HepG2 (cell line): ENCODE data around the gene METRN. TPM values are rescaled to one million over a fixed set of nuclear protein-coding genes. Genes with fewer than 3 reads are reported as not detected.

Experiments used
- BCL6 ChIP-seq: IDR thresholded peaks from 2 replicates; pipeline ENCODE4 v1.6.1; 2016; ENCODE audit warnings: missing genetic modification reagents, missing compliant biosample characterization
- CHD2 ChIP-seq: IDR thresholded peaks from 2 replicates; pipeline ENCODE4 v1.6.1; 2011; ENCODE audit warnings: low read depth, low read length, improper control_type of control experiment
- ERF ChIP-seq: IDR thresholded peaks from 2 replicates; pipeline ENCODE4 v1.6.1; 2018; ENCODE audit warnings: missing biosample characterization, missing genetic modification reagents
- FOXK2 ChIP-seq: fragments of 450-650 bp; IDR thresholded peaks from 2 replicates; pipeline ENCODE4 v1.6.1; 2016
- MIER2 ChIP-seq: IDR thresholded peaks from 2 replicates; pipeline ENCODE4 v1.6.1; 2016; ENCODE audit warnings: missing biosample characterization, missing genetic modification reagents
- NR2F6 ChIP-seq, 2 experiments: IDR thresholded peaks; 2 replicates each; pipeline ENCODE4 v1.6.1; 2016; ENCODE audit warnings: antibody characterized with exemption in 1 of 2, mild to moderate bottlenecking in 1 of 2
- POLR2G ChIP-seq: fragments of 200-400 bp; formaldehyde crosslinking; IDR thresholded peaks from 2 replicates; pipeline ENCODE4 v1.6.1; 2018; ENCODE audit warnings: mild to moderate bottlenecking, low read depth, low read length, moderate library complexity
- SP5 ChIP-seq: IDR thresholded peaks from 2 replicates; pipeline ENCODE4 v1.6.1; 2016; ENCODE audit warnings: low read depth, borderline replicate concordance
- TP53 ChIP-seq: sonication (generic); formaldehyde crosslinking; conservative IDR thresholded peaks from 2 replicates; pipeline ENCODE4 v1.4.0; 2020; ENCODE audit warnings: missing genetic modification reagents
- ZIK1 ChIP-seq: sonication (generic); formaldehyde crosslinking; IDR thresholded peaks from 2 replicates; pipeline ENCODE4 v1.5.0; 2020; ENCODE audit warnings: mild to moderate bottlenecking, low read depth, missing genetic modification reagents, borderline replicate concordance
- ZNF354B ChIP-seq: sonication (generic); formaldehyde crosslinking; IDR thresholded peaks from 2 replicates; pipeline ENCODE4 v1.8.0; 2022; ENCODE audit warnings: mild to moderate bottlenecking, missing genetic modification reagents
- ZNF556 ChIP-seq: sonication (generic); formaldehyde crosslinking; IDR thresholded peaks from 2 replicates; pipeline ENCODE4 v1.4.0; 2020; ENCODE audit warnings: mild to moderate bottlenecking, missing genetic modification reagents, borderline replicate concordance
- ZNF646 ChIP-seq: sonication (generic); formaldehyde crosslinking; IDR thresholded peaks from 2 replicates; pipeline ENCODE4 v1.9.0; 2021; ENCODE audit warnings: mild to moderate bottlenecking, missing genetic modification reagents
- ZNF747 ChIP-seq: sonication (generic); formaldehyde crosslinking; IDR thresholded peaks from 2 replicates; pipeline ENCODE4 v1.8.1; 2023; ENCODE audit warnings: missing genetic modification reagents, mild to moderate bottlenecking, borderline replicate concordance
- polyA plus RNA-seq, 8 experiments: library from polyadenylated mRNA; depleted of rRNA in 3 of 8; stranded (reverse) in 7 of 8; unstranded in 1 of 8; fragments of >200 nt; fragmentation: Illumina TruSeq in 4 of 8; extraction: Trizol in 4 of 8; gene quantifications; 2 replicates each; pipeline versions ENCODE4 v1.2.1 to v1.2.3, GENCODE V29; 2011 to 2016; ENCODE audit warnings: low read depth in 4 of 8, missing spikeins in 1 of 8, mixed read lengths in 1 of 8; ENCODE audit not compliant: insufficient read depth in 1 of 8
- total RNA-seq, 5 experiments: library from RNA; depleted of rRNA; stranded (reverse); fragments of >200 nt; fragmentation: Illumina TruSeq; extraction: Trizol; gene quantifications; 2 replicates each; pipeline ENCODE4 v1.2.3, GENCODE V29; 2016; ENCODE audit warnings: low read depth in 1 of 5
- TF ChIP-seq, protein P1 (sequence below): sonication (generic); formaldehyde crosslinking; IDR thresholded peaks from 2 replicates; pipeline ENCODE4 v1.9.0; 2021; ENCODE audit warnings: missing genetic modification reagents, borderline replicate concordance
- TF ChIP-seq, protein P2 (sequence below): sonication (generic); formaldehyde crosslinking; IDR thresholded peaks from 2 replicates; pipeline ENCODE4 v1.4.0; 2020; ENCODE audit warnings: mild to moderate bottlenecking, missing genetic modification reagents

METRN gene
- total and polyA plus RNA-seq, 2 of the 13 experiments (the other 11 are each of a cell fraction or from before 2014, with no cell fraction given): 25.5 to 46.1 TPM

DNA sequence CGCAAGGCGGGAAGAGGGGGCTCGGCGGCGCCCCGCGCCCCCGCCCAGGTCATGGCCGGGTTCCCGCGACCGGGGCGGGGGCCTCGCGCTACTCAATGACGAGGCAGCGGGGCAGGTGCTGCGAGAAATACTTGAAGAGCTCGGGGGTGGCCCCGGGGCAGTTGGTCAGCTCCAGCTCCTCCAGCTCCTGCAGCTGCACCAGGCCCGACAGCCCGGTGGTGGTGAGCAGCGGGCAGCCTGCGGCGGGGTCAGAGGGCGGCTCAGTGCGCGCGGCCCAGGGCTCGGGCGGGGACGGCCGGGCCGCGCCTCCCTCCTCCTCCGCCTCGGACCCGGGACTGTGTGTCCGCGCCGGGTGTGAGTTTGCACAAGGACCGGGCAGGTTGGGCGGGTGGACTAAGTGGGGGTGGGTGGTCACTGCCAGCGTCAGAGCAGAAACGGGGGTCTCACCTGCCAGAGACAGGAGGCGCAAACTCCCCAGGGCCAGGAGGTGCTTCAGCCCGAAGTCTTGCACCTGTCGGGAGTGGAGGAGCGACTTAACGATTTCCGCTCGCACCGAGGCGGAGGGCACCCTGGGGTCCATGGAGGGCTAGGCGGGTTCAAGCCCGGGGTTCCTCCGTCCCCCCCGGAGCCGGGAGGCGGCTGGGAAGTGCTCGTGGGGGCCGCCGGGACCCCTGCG is 20.6 kb upstream of the METRN start (continued):
- TF ChIP-seq ZIK1 (no peak), ZNF747 (CRISPR knock-in tag) (no peak), MIER2 (CRISPR knock-in tag) (no peak), NR2F6 (IDR thresholded peaks at IDR 0.05) (no peak), NR2F6 (CRISPR knock-in tag; IDR thresholded peaks at IDR 0.05) (no peak), CHD2 (no peak), TP53 (CRISPR knock-in tag) (no peak), ERF (CRISPR knock-in tag) (no peak), SP5 (no peak), ZNF354B (CRISPR knock-in tag) (no peak), ZNF646 (no peak), ZNF556 (CRISPR knock-in tag) (no peak), POLR2G (no peak), FOXK2 (no peak), BCL6 (CRISPR knock-in tag) (no peak)
- TF ChIP-seq, protein P1, sequence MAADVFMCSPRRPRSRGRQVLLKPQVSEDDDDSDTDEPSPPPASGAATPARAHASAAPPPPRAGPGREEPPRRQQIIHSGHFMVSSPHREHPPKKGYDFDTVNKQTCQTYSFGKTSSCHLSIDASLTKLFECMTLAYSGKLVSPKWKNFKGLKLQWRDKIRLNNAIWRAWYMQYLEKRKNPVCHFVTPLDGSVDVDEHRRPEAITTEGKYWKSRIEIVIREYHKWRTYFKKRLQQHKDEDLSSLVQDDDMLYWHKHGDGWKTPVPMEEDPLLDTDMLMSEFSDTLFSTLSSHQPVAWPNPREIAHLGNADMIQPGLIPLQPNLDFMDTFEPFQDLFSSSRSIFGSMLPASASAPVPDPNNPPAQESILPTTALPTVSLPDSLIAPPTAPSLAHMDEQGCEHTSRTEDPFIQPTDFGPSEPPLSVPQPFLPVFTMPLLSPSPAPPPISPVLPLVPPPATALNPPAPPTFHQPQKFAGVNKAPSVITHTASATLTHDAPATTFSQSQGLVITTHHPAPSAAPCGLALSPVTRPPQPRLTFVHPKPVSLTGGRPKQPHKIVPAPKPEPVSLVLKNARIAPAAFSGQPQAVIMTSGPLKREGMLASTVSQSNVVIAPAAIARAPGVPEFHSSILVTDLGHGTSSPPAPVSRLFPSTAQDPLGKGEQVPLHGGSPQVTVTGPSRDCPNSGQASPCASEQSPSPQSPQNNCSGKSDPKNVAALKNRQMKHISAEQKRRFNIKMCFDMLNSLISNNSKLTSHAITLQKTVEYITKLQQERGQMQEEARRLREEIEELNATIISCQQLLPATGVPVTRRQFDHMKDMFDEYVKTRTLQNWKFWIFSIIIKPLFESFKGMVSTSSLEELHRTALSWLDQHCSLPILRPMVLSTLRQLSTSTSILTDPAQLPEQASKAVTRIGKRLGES (CRISPR knock-in tag): no peak
- TF ChIP-seq, protein P2, sequence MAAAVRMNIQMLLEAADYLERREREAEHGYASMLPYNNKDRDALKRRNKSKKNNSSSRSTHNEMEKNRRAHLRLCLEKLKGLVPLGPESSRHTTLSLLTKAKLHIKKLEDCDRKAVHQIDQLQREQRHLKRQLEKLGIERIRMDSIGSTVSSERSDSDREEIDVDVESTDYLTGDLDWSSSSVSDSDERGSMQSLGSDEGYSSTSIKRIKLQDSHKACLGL: no peak
